SK-N-MC (cell line): ENCODE data around the gene HSPB6.
"Not testable (repeated sequence)": the region's sequence is repeated elsewhere in the genome, so short reads cannot be mapped to it uniquely, and the experiment has no call there.

Experiments used
- DNase-seq: peaks from one replicate; pipeline ENCODE4 v3.0.0-alpha.2; 2011; ENCODE audit warnings: low read depth, low spot score
- H3K27ac ChIP-seq: fragments of 200-600 bp; sonication (generic); 2 replicates; pipeline ENCODE4 v1.5.1; 2016; ENCODE audit warnings: mixed run types
- H3K36me3 ChIP-seq: fragments of 200-600 bp; sonication (generic); 2 replicates; pipeline ENCODE4 v1.6.1; 2017; ENCODE audit warnings: antibody characterized with exemption, low read length, mixed read lengths; ENCODE audit not compliant: insufficient read depth
- H3K4me3 ChIP-seq: fragments of 200-600 bp; sonication (generic); 2 replicates; pipeline ENCODE4 v1.5.1; 2016
- H3K9ac ChIP-seq: fragments of 200-600 bp; sonication (generic); 2 replicates; pipeline ENCODE4 v1.8.0; 2017; ENCODE audit warnings: mixed run types, mixed read lengths; ENCODE audit not compliant: insufficient read length
- H3K9me3 ChIP-seq: fragments of 200-600 bp; sonication (generic); 2 replicates; pipeline ENCODE4 v1.6.1; 2017; ENCODE audit warnings: low read depth, mild to moderate bottlenecking, antibody characterized with exemption, low read length, moderate library complexity, mixed read lengths
- EZH2 ChIP-seq: fragments of 200-600 bp; sonication (generic); IDR thresholded peaks from one replicate; pipeline ENCODE4 v1.6.1; 2017; ENCODE audit warnings: antibody characterized with exemption
- FOXP2 ChIP-seq: optimal IDR thresholded peaks from 2 replicates; pipeline ENCODE3; 2011; ENCODE audit warnings: mild to moderate bottlenecking, moderate library complexity; ENCODE audit not compliant: insufficient read depth; ENCODE audit errors: extremely low read length, control extremely low read depth
- POLR2AphosphoS5 ChIP-seq: IDR thresholded peaks from 2 replicates; pipeline ENCODE4 v1.6.1; 2012; ENCODE audit warnings: mild to moderate bottlenecking, low read depth, low read length, borderline replicate concordance

HSPB6 gene

GRCh38 chr19:35756377-35757230, at the start of gene HSPB6:
Gene HSPB6 (minus strand): TSS chr19:35757029. CDS start chr19:35757008, 21 bp downstream.
- DNase-seq = no peak
- Histone ChIP-seq H3K4me3 (peak within 1 kb of the TSS; percentile 90), H3K9me3 (no peaks in the 10 kb centered on the region), H3K27ac (peak within 1 kb of the TSS; percentile 80), H3K9ac (peak within 1 kb of the TSS; percentile 66), H3K36me3 (peaks cover 5% of the 10 kb centered on the region; the same call in 1 of the 2 replicates)
- TF ChIP-seq EZH2 (no peak), FOXP2 (no peak), POLR2AphosphoS5 (no peak; the same call in 1 of the 2 replicates)

- TF ChIP-seq EZH2 (no peak), FOXP2 (no peak), POLR2AphosphoS5 (no peak)
- no peak overlapping the region for H3K27ac ChIP-seq
- no peak overlapping the region for H3K4me3 ChIP-seq
- no peaks in the 10 kb centered on the region for H3K9me3 ChIP-seq
- no peaks in the 10 kb centered on the region for H3K36me3 ChIP-seq
- no peak overlapping the region for H3K9ac ChIP-seq
- DNase-seq = no peak
Measured at GRCh38 chr19:35806597-35806996, 49.8 kb upstream of the HSPB6 start.

- Histone ChIP-seq H3K4me3 (no peak overlapping the region), H3K36me3 (no peaks in the 10 kb centered on the region), H3K9me3 (no peaks in the 10 kb centered on the region), H3K9ac (no peak overlapping the region), H3K27ac (no peak overlapping the region)
- DNase-seq = no peak
- TF ChIP-seq POLR2AphosphoS5 (no peak), FOXP2 (no peak), EZH2 (no peak)
Measured at GRCh38 chr19:35805526-35806102, 48.8 kb upstream of the HSPB6 start.

GRCh38 chr19:35801828-35802227, 45.0 kb upstream of the HSPB6 start:
- TF ChIP-seq FOXP2 = no peak
- no peak for TF ChIP-seq POLR2AphosphoS5
- no peak for TF ChIP-seq EZH2
- no peak overlapping the region for H3K27ac ChIP-seq
- H3K9ac ChIP-seq = no peak overlapping the region
- no peak for DNase-seq
- no peaks in the 10 kb centered on the region for H3K9me3 ChIP-seq
- no peaks in the 10 kb centered on the region for H3K36me3 ChIP-seq
- no peak overlapping the region for H3K4me3 ChIP-seq

- Histone ChIP-seq H3K9ac (no peak overlapping the region), H3K4me3 (no peak overlapping the region), H3K9me3 (no peaks in the 10 kb centered on the region), H3K27ac (no peak overlapping the region), H3K36me3 (no peaks in the 10 kb centered on the region)
- DNase-seq = no peak
- no peak for TF ChIP-seq EZH2
- no peak for TF ChIP-seq POLR2AphosphoS5
- no peak for TF ChIP-seq FOXP2
Measured at GRCh38 chr19:35797663-35798062, 40.8 kb upstream of the HSPB6 start.

- DNase-seq = no peak
- TF ChIP-seq FOXP2 (no peak), POLR2AphosphoS5 (no peak), EZH2 (no peak)
- no peaks in the 10 kb centered on the region for H3K36me3 ChIP-seq
- H3K4me3 ChIP-seq = no peak overlapping the region
- H3K9ac ChIP-seq = no peak overlapping the region
- no peaks in the 10 kb centered on the region for H3K9me3 ChIP-seq
- H3K27ac ChIP-seq = no peak overlapping the region
Measured at GRCh38 chr19:35796645-35797542, 40.1 kb upstream of the HSPB6 start.

GRCh38 chr19:35795564-35795963, 38.7 kb upstream of the HSPB6 start:
- not testable (repeated sequence) for DNase-seq, H3K27ac ChIP-seq, H3K4me3 ChIP-seq, H3K9ac ChIP-seq, H3K9me3 ChIP-seq, H3K36me3 ChIP-seq
